HG02623 (cell line): ENCODE results near the gene UGGT2.
A peak's percentile ranks its signal among the peaks of the same experiment; 100 is the strongest.
"Not testable (repeated sequence)": the region's sequence is repeated elsewhere in the genome, so short reads cannot be mapped to it uniquely, and the experiment has no call there.

Experiments
- ATAC-seq: cut with Tn5 transposase; IDR thresholded peaks from one replicate; pipeline ENCODE4 v1.9.1; 2021; ENCODE audit warnings: moderate library complexity; ENCODE audit not compliant: unreplicated experiment

UGGT2 gene

DNA sequence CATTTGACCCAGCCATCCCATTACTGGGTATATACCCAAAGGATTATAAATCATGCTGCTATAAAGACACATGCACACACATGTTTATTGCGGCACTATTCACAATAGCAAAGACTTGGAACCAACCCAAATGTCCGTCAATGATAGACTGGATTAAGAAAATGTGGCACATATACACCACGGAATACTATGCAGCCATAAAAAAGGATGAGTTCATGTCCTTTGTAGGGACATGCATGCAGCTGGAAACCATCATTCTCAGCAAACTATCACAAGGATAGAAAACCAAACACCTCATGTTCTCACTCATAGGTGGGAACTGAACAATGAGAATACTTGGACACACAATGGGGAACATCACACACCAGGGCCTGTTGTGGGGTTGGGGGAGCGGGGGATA is 2.2 kb downstream of the UGGT2 start:
- ATAC-seq = not testable (repeated sequence)

DNA sequence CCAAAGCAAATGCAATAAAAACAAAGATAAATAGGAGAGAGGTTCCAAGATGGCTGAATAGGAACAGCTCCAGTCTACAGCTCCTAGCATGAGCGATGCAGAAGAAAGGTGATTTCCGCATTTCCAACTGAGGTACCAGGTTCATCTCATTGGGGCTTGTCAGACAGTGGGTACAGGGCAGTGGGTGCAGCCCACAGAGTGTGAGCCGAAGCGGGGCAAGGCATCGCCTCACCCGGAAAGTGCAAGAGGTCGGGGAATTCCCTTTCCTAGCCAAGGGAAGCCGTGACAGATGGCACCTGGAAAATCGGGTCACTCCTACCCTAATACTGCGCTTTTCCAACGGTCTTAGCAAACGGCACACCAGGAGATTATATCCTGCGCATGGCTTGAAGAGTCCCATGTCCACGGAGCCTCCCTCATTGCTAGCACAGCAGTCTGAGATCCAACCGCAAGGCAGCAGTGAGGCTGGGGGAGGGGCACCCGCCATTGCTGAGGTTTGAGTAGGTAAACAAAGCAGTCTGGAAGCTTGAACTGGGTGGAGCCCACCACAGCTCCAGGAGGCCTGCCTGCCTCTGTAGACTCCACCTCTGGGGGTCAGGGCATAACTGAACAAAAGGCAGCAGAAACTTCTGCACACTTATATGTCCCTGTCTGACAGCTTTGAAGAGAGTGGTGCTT is 6.6 kb downstream of the UGGT2 start:
- ATAC-seq = not testable (repeated sequence)

DNA sequence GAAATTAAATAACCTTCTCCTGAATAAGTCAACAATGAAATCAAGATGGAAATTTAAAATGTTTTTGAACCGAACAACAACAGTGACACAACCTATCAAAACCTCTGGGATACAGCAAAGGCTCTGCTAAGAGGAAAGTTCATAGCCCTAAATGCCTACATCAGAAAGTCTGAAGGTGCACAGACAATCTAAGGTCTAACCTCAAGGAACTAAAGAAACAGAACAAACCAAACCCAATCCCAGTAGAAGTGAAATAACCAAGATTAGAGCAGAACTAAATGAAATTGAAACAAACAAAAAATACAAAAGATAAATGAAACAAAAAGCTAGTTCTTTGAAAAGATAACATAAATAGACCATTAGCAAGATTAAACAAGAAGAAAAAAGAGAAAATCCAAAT is 9.0 kb downstream of the UGGT2 start:
- ATAC-seq = peak; percentile 45

DNA sequence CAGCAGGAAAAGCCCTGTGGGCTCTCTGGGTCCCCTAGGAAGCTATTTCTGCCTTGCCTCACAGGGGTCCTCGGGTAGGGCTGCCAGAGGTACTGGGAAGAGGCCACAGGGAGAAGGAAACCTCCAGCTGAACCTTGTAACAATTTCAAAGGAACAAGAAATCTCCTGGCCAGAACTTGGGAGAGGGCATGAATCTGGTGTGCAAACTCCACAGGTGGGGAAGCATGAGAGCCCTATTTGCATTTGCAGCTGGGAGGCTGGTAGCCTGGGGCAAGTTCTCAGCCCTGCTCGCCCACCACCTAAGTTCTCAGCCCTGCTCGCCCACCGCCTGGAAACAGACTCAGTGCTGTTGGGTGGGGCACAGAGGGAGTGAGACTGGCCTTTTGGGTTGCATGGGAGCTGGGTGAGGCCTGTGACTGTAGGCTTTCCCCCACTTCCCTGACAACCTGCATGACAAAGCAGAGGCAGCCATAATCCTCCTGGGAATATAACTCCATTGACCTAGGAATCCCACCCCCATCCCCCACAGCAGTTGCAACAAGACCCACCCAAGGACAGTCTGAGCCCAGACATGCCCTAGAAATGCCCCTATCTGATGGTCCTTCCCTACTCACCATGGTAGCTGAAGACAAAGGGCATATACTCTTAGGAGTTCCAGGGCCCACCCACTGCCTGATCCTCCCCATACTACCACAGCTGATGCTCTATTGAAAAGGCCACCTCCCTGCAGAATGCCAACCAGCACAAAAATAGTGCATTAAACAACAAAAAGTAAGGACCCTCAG is 11.7 kb downstream of the UGGT2 start:
- no peak for ATAC-seq

DNA sequence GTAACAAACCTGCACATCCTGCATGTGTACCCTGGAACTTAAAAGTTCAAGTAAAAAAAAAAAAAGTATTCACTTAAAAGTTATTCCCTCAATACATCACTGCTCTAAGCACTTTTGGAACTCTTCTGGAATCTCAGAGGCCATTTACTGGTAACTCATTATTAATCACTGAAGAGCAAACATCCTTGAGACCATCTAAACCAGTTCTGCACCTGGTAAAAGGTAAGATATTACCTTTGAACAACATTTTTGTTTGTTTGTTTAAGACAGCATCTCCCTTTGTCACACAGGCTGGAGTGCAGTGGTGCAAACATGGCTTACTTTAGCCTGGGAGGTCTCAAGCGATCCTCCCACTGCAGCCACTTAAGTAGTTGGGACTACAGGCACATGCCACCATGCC is 16.7 kb downstream of the UGGT2 start:
- no peak for ATAC-seq

DNA sequence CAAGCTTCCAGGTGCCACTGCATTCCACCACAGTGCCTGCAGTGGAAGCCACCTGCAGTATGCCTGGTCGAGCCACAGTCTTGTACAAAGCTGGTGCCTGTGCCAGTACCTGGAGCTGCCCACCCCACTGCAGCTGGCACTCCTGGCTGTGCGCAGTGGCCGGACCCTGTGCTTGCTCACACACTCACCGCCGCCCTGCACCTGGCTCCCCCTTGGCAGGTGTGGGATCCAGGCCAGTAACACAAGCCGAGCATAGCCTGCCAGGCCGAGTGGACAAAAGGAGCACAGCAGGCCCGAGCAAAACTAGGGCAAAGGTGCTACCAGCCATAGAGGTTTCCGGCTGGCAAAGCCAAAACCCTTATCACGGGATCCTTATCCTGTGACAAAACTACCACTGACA is 18.5 kb downstream of the UGGT2 start:
- ATAC-seq = no peak

DNA sequence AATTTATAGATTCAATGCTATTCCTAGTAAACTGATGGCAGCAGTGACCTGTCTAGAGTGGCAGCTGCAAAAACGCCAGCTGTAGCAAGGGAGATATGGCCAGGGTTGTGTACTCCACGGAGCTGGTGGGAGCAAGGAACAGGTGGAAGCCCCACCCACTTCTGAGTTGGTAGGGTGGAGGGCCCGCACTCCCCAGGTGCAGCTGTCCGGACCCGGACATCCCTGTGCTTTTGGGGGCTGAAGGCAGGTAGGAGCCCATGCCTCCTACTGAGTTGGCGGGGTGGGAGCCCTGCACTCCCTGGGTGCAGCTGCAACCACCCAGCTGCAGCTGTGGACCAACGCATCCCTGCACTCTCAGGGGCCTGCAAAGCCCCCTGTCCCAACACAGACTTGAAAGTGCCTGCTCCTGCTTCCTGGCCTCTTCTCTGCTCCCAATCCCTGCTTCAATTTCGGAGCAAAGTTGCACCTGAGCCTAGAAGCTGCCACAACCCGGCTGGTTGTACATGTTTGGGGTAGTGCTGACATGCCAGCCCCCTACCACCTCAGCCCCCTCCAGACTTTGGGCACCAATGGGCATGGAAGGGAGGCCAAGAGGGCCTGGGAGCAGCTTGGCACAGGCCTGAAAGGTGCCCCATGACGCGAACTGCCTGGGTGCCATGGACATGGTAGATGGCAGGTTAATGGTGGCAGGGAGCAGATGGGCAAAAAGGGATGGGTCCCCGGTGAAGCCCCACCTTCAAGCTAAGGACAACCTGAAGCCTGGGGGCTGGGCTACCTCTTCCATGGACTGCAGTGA is 19.8 kb downstream of the UGGT2 start:
- no peak for ATAC-seq

DNA sequence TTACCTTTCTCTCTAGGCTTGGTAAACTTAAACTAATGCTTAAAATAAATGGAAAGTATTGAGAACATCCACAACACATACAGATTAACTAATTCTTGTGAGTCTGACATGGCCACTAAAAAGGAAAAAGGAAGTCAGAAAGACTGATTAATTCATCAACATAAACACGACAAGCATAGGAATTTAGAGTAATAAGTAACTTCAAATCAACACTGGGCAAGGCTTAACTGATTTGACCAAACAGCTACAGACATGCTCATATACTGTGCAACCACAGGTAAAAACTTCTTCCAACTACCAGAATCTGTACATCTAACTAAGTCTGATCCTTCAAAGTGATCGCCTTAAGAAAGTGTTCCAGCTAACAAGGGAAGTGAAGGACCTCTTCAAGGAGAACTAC is 20.5 kb downstream of the UGGT2 start:
- no peak for ATAC-seq

DNA sequence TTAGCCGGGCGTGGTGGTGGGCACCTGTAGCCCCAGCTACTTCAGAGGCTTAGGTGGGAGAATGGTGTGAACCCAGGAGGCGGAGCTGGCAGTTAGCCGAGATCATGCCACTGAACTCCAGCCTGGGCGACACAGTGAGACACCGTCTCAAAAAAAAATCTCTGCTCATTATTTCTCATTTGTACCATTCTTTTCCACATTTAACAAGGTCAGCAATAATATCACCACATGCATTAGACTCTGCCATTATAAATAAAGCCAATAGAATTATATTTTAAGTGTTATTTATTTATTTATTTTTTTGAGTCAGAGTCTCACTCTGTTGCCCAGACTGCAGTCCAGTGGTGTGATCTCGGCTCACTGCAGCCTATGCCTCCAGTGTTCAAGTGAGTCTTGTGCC is 24.2 kb downstream of the UGGT2 start:
- ATAC-seq = no peak

DNA sequence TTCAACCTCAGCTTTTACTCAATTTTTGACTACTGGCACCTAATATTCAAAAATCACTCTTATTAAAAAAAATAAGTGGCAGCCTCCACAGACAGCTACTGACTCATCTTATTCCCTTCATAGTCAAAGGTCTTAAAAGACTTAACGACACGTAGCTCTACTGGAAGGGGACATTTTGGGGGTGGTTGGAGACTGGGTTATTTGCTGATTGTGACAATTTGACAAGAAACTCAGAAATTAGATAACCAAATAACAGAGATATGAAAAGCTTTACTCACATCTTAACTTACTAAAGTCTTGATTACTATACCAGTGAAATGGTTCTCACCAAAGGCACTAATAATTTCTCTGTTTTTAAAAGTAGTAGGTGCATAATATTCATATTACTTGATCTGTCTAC is 25.7 kb downstream of the UGGT2 start:
- no peak for ATAC-seq

DNA sequence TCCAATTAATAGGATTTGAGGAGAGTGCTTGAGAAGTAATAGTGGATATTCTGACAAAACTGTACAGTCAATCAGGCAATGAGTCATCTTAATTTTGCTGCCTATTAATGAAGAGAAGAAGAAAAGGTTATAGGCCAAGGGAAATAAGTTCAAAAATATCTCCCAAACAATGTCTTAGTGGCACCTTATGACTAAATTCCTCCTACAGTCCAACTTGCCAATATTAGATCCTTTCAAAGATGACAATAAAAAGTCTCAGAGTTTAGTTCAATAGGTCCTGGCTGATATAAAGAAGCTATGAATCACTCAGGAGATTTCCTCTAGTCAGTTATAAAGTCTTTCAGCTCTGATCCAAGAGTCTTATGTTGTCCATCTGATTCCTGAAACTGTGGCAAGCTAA is 27.9 kb downstream of the UGGT2 start:
- no peak for ATAC-seq

DNA sequence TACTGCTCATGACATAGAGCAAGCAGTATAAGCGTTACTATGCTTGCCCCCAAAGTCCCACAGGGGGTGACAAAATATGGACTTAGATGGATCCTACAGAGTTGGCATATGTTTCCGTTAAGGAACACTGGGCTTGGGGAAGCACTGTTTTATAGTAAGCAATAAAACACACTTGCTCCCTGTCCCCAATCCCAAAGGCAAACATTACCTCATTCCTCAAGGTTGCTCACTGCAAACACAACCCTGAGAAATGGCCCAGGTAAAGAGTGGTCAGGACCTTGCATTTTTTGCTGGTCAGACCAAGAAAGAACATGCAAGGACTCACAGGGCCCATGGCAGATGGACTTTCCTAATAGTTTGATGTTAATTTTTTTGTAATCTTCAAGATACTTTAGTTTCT is 32.3 kb downstream of the UGGT2 start:
- ATAC-seq = no peak

DNA sequence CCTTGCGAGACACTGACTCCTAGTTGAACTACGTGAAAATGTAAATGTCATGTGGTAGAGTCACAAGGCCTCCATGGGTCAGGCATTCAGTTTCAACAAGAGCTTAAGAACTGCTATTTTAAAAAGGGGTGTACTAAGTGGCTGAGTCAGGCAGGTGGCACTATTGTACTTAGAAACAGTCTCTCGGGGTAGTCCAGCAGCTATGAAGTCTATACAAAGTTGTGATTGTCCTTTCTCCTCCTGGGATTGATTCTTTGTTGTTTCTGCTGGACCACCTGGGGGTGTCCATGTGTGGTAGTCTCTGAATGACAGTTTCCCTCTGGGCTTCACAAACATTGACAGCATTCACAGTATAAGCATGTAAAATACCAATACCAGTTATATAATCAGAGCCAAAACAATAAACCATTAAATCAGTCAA is 33.0 kb downstream of the UGGT2 start:
- ATAC-seq = peak; percentile 94

DNA sequence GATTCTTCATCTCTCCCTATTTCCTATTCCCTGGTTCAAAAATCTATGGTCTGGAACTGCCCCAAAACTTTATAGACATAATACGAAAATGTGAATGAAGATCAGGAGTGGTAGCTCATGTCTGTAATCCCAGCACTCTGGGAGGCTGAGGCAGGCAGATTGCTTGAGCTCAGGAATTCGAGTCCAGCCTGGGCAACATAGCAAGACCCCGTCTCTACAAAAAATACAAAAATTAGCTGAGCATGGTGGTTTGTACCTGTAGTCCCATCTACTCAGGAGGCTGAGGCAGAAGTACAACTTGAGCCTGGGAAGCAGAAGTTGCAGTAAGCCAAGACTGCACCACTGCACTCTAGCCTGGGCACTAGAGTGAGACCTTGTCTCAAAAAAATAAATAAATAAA is 35.1 kb downstream of the UGGT2 start:
- ATAC-seq = no peak

DNA sequence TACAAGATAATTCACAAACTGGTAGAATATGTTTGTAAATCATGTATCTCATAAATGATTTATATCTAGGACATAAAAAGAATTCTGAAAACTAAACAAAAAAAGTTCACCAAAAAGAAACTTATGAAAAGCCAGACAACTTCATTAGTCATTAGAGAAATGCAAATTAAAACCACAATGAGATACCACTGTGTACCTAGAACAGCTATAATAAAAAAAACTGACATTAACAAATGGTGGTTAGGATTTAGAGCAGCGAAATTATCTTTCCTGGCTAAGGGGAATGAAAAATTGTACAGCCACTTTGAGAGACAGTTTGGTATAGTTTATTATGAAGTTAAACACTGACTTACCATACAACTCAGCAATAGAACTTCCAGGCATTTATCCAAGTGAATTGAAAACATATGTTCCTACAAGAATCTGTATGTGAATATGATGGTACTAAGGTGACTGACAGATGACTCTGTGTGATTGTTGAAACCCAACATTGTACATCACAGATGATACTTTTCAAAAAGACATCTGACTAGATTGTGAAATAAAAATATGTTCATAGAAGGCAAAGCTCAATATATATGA is 41.8 kb downstream of the UGGT2 start:
- no peak for ATAC-seq

DNA sequence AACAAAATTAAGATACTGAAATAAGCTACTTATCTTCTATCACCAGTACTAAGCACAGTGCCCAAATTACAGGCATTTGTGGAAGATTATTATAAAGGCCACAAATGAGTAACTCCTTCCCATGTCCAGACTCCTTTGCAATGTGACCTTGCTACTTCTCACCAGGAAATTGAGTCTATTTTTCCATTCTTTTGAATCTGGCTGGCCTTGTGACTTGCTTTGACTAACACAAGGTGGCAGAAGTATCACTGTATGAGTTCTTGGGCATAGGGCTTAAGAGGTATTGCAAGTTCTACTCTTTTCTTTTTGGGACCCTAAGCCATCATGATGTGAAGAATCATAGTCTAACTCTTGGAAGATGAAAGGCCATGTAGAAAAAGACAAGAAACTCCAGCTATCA is 49.9 kb downstream of the UGGT2 start:
- ATAC-seq = no peak

DNA sequence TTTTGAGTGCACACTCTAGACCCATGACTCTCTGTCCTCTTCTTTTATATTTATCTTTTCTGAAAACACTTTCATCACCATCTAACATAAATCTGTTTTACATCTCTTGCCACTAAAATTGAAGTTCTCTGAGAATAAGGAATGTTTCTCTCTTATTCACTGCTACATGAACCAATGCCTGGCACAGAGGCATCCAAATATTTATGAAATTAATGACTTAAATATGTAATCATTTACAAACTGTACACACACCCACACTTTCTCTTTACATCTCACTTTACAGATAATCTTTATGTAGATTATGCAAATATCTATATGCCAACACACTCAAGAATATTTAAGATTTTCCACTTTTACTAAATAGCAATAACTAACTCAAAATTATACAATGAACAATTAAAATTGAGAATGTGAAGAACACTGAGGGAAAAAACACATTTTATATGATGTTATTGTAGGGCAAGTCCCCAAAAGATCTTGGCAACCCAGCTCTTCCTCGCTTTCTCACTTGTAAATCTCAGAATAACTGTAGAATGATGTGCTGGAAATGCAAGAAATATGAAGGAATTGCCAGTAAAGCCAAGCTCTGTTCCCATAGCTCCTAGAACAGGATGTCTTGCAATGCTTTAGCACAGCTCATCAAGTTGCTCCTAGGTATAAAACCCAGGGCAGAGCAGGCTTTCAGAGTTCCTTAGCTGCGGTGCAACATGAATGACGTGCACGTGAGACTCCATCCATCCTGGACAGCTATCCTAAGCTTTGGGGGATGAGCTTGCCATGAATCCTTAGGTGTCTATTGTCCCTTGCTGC is 50.7 kb downstream of the UGGT2 start:
- ATAC-seq = no peak

DNA sequence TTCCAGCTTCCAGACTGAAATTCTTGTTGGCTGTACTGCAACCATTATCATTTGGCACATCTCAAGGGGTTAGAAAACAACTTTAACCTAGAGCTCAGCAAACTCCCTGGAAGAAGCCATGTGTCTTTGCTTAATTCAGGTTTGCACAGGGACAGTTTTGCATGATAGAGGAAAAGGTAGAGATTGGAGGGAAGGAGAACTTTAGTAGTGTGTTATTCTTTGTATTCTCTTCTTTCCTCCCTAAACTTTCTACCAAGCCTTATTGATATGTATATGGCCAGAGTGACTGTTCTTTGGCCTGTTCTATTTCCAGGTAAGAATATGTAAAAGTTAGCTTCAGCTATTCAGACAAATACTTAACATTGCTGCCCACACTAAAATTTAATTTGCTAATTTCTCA is 53.1 kb downstream of the UGGT2 start:
- ATAC-seq = no peak

DNA sequence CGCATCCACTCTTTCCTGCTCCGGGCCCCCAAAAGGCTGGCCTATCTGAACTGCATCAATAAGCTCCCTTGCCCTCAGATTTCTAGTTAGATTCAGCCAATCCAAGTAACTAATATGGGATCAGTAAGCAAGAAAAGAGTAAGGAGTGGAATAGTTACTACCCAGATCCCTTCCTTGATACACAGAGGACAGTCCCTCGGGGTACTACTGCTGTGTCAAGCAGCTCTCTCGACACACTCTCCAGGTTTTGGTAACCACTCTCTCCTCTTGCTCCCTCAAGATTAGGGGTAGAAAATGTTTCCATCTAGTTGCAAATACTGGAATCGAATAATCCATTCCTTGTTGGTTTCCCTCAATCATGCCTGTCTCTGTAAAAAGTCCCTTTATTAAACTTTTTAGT is 65.4 kb downstream of the UGGT2 start:
- no peak for ATAC-seq

DNA sequence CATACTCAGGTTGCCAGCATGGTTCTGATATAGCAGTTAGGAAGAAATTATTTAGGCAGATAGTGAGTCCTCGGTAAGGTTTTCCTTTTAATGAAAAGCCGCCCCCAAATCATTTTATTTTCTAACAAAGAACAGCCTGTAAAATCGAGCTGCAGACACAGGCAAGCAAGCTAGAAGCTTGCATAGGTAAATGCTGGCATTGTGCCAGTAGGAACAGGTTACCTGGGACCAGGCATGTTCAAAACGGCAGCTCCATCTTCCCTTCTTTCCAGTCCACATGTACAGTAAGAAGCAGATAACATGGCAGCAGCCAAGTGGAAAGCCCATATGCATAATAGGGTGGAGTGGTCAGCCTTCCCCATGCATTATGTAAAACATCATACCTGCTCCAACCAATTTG is 71.1 kb downstream of the UGGT2 start:
- no peak for ATAC-seq

DNA sequence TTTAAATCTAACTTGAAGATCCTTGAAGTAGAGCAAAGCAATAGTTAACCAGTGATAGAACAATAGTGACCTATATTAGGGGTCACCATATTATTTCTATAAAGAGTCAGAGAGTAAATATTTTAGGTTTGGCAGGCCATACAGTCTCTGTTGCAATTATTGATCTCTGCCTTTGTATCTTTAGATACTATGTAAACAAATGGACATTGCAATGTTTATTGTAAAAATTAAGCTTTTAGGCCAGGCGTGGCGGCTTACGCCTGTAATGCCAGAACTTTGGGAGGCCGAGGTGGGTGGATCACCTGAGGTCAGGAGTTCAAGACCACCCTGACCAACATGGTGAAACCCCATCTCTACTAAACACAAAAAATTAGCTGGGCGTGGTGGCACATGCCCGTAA is 80.5 kb downstream of the UGGT2 start:
- ATAC-seq = not testable (repeated sequence)
